Neural cell (in vitro differentiated cells): ENCODE data around the gene RAD51B. TPM values are rescaled to one million over a fixed set of nuclear protein-coding genes. Genes with fewer than 3 reads are reported as not detected.

Source experiments
- H2AFZ ChIP-seq: fragments of 200-600, 300-800 bp; sonication (generic), shearing (Covaris generic); 2 replicates; pipeline ENCODE4 v1.6.0; 2014; ENCODE audit warnings: low read depth, mild to moderate bottlenecking, antibody characterized with exemption, low read length, moderate library complexity
- H3F3A ChIP-seq: fragments of 200-600 bp; shearing (Covaris generic); 2 replicates; pipeline ENCODE4 v1.6.1; 2016; ENCODE audit warnings: mild to moderate bottlenecking, moderate library complexity, mixed read lengths, antibody characterized with exemption, low read length; ENCODE audit not compliant: insufficient read depth, poor library complexity, severe bottlenecking
- H3K27ac ChIP-seq: fragments of 200-600, 300-800 bp; sonication (generic), shearing (Covaris generic); 2 replicates; pipeline ENCODE4 v1.5.1; 2014; ENCODE audit warnings: mild to moderate bottlenecking, low read length, moderate library complexity
- H3K27me3 ChIP-seq: fragments of 300-800, 200-600 bp; sonication (generic), shearing (Covaris generic); 2 replicates; pipeline ENCODE4 v1.6.0; 2014; ENCODE audit warnings: mild to moderate bottlenecking, low read depth, low read length, moderate library complexity; ENCODE audit not compliant: insufficient read depth
- H3K36me3 ChIP-seq: fragments of 300-800, 200-600 bp; sonication (generic), shearing (Covaris generic); 2 replicates; pipeline ENCODE4 v1.5.1; 2014; ENCODE audit warnings: mild to moderate bottlenecking, antibody characterized with exemption, low read length, moderate library complexity; ENCODE audit not compliant: insufficient read depth
- H3K4me2 ChIP-seq: fragments of 300-800, 200-600 bp; sonication (generic), shearing (Covaris generic); 2 replicates; pipeline ENCODE4 v1.6.0; 2014; ENCODE audit warnings: mild to moderate bottlenecking, low read length
- H3K4me3 ChIP-seq: fragments of 300-800, 200-600 bp; sonication (generic), shearing (Covaris generic); 2 replicates; pipeline ENCODE4 v1.5.1; 2014; ENCODE audit warnings: mild to moderate bottlenecking, low read length, moderate library complexity
- H3K79me2 ChIP-seq: fragments of 200-600 bp; shearing (Covaris generic); replicated peaks from 2 replicates; pipeline ENCODE4 v1.6.0; 2014; ENCODE audit warnings: mild to moderate bottlenecking, low read length, moderate library complexity; ENCODE audit not compliant: insufficient read depth
- H3K9ac ChIP-seq: fragments of 300-800, 200-600 bp; sonication (generic), shearing (Covaris generic); 2 replicates; pipeline ENCODE4 v1.6.1; 2016; ENCODE audit warnings: mild to moderate bottlenecking, low read length, mixed read lengths
- H3K9me2 ChIP-seq: fragments of 200-600 bp; shearing (Covaris generic); 2 replicates; pipeline ENCODE4 v1.6.1; 2016; ENCODE audit warnings: mild to moderate bottlenecking, low read length, mixed read lengths; ENCODE audit not compliant: insufficient read depth
- H3K9me3 ChIP-seq: fragments of 200-600, 300-800 bp; sonication (generic), shearing (Covaris generic); 2 replicates; pipeline ENCODE4 v1.6.1; 2016; ENCODE audit warnings: mild to moderate bottlenecking, mixed run types, low read length, moderate library complexity, mixed read lengths
- H4K20me1 ChIP-seq: fragments of 200-600 bp; shearing (Covaris generic); 2 replicates; pipeline ENCODE4 v1.6.1; 2016; ENCODE audit warnings: mild to moderate bottlenecking, mixed run types; ENCODE audit not compliant: insufficient read depth
- EP300 ChIP-seq: fragments of 450-650 bp; conservative IDR thresholded peaks from 2 replicates; pipeline ENCODE4 v1.6.1; 2014; ENCODE audit warnings: antibody characterized with exemption, mild to moderate bottlenecking, moderate library complexity; ENCODE audit not compliant: poor library complexity, severe bottlenecking
- EZH2 ChIP-seq: fragments of 200-600, 300-800 bp; shearing (Covaris generic), sonication (generic); IDR thresholded peaks from 2 replicates; pipeline ENCODE4 v1.6.1; 2014; ENCODE audit warnings: antibody characterized with exemption, low read length, borderline replicate concordance, mild to moderate bottlenecking; ENCODE audit not compliant: insufficient read depth, poor library complexity, severe bottlenecking
- MXI1 ChIP-seq: fragments of 450-650 bp; conservative IDR thresholded peaks from 2 replicates; pipeline ENCODE4 v1.6.1; 2014; ENCODE audit warnings: antibody characterized with exemption, mild to moderate bottlenecking; ENCODE audit not compliant: poor library complexity, severe bottlenecking
- POLR2AphosphoS5 ChIP-seq: IDR thresholded peaks from 2 replicates; pipeline ENCODE4 v1.6.1; 2012
- RAD21 ChIP-seq: fragments of 450-650 bp; conservative IDR thresholded peaks from 2 replicates; pipeline ENCODE4 v1.6.1; 2014; ENCODE audit warnings: antibody characterized with exemption, mild to moderate bottlenecking, moderate library complexity
- REST ChIP-seq: IDR thresholded peaks from 2 replicates; pipeline ENCODE4 v1.6.1; 2012; ENCODE audit warnings: borderline replicate concordance
- SMC3 ChIP-seq: fragments of 450-650 bp; conservative IDR thresholded peaks from 2 replicates; pipeline ENCODE4 v1.6.1; 2014; ENCODE audit warnings: antibody characterized with exemption, mild to moderate bottlenecking, moderate library complexity; ENCODE audit not compliant: poor library complexity
- TAF1 ChIP-seq: IDR thresholded peaks from 2 replicates; pipeline ENCODE4 v1.6.1; 2012; ENCODE audit warnings: low read depth
- polyA plus RNA-seq: library from polyadenylated mRNA; depleted of rRNA; stranded (reverse); fragments of >200 nt; gene quantifications from 2 replicates; pipeline ENCODE4 v1.2.3, GENCODE V29; 2014
- TF ChIP-seq, protein P1 (sequence below): fragments of 450-650 bp; IDR thresholded peaks from 2 replicates; pipeline ENCODE4 v1.5.1; 2014; ENCODE audit warnings: antibody characterized with exemption, mild to moderate bottlenecking, moderate library complexity; ENCODE audit not compliant: poor library complexity, severe bottlenecking

Gene RAD51B
- polyA plus RNA-seq, 1 donor from 2014 or later, result 3.1 TPM

GRCh38 chr14:68088451-68088854 lies 268.9 kb downstream of the RAD51B start:
- H3K9me3 ChIP-seq, result no peaks in the 10 kb centered on the region
- H3K27me3 ChIP-seq, result no peaks in the 10 kb centered on the region
- H3K9ac ChIP-seq, result no peak overlapping the region
- no peaks in the 10 kb centered on the region for H3K9me2 ChIP-seq
- H3F3A ChIP-seq, result no peaks in the 10 kb centered on the region
- H3K79me2 ChIP-seq, result no peaks in the 10 kb centered on the region
- H4K20me1 ChIP-seq, result no peaks in the 10 kb centered on the region
- TF ChIP-seq EP300, result no peak
- TF ChIP-seq, protein P1, sequence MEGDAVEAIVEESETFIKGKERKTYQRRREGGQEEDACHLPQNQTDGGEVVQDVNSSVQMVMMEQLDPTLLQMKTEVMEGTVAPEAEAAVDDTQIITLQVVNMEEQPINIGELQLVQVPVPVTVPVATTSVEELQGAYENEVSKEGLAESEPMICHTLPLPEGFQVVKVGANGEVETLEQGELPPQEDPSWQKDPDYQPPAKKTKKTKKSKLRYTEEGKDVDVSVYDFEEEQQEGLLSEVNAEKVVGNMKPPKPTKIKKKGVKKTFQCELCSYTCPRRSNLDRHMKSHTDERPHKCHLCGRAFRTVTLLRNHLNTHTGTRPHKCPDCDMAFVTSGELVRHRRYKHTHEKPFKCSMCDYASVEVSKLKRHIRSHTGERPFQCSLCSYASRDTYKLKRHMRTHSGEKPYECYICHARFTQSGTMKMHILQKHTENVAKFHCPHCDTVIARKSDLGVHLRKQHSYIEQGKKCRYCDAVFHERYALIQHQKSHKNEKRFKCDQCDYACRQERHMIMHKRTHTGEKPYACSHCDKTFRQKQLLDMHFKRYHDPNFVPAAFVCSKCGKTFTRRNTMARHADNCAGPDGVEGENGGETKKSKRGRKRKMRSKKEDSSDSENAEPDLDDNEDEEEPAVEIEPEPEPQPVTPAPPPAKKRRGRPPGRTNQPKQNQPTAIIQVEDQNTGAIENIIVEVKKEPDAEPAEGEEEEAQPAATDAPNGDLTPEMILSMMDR, result no peak
- no peak for TF ChIP-seq RAD21
- TF ChIP-seq POLR2AphosphoS5, result no peak
- TF ChIP-seq EZH2, result no peak
- no peak overlapping the region for H3K27ac ChIP-seq
- no peak overlapping the region for H3K4me2 ChIP-seq
- H3K4me3 ChIP-seq, result no peak overlapping the region
- H2AFZ ChIP-seq, result no peak overlapping the region
- no peaks in the 10 kb centered on the region for H3K36me3 ChIP-seq

DNA sequence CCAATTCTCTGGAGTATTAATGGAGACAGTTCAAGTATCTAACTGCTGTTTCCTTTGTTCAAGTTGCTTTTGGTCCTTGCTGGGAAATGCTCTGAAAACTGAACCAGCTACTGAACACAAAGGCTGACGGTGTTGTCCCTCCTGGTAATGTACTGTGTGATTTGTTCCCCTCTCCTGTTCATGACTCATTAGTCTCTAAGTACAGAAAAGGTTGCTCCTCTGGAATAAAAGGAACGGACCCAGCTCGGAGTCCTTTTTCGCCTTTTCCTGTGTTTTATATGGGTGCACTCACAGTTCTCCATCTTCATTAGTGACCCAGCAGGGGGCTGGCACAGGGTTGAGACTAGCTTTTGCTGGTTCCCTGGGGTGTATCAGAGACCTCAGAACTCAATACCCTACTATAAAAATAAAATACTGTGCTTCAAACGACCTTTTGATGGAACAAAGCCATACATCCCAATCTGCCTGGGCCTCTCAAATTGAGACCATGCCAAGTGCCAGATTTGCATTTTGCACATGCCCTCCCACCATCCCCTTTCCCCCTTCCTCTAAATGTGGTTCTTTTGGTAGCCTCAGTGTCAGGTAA lies 269.7 kb downstream of the RAD51B start:
- no peaks in the 10 kb centered on the region for H4K20me1 ChIP-seq
- no peaks in the 10 kb centered on the region for H3K79me2 ChIP-seq
- no peak overlapping the region for H3K9ac ChIP-seq
- H3K9me2 ChIP-seq, result no peaks in the 10 kb centered on the region
- H2AFZ ChIP-seq, result no peak overlapping the region
- no peak overlapping the region for H3K27ac ChIP-seq
- H3K9me3 ChIP-seq, result no peaks in the 10 kb centered on the region
- no peaks in the 10 kb centered on the region for H3F3A ChIP-seq
- H3K4me3 ChIP-seq, result no peak overlapping the region
- no peak overlapping the region for H3K4me2 ChIP-seq
- H3K27me3 ChIP-seq, result no peaks in the 10 kb centered on the region
- no peaks in the 10 kb centered on the region for H3K36me3 ChIP-seq
- TF ChIP-seq REST, result no peak
- TF ChIP-seq MXI1, result no peak
- no peak for TF ChIP-seq POLR2AphosphoS5
- no peak for TF ChIP-seq SMC3

GRCh38 chr14:68094158-68094557 lies 274.6 kb downstream of the RAD51B start:
- H3K9ac ChIP-seq, result no peak overlapping the region
- no peak overlapping the region for H2AFZ ChIP-seq
- no peaks in the 10 kb centered on the region for H3F3A ChIP-seq
- H3K79me2 ChIP-seq, result no peaks in the 10 kb centered on the region
- H3K4me2 ChIP-seq, result no peak overlapping the region
- no peaks in the 10 kb centered on the region for H4K20me1 ChIP-seq
- H3K4me3 ChIP-seq, result no peak overlapping the region
- H3K9me3 ChIP-seq, result peaks cover 3% of the 10 kb centered on the region
- TF ChIP-seq EP300 (no peak), SMC3 (no peak), MXI1 (no peak), EZH2 (no peak), TAF1 (no peak), REST (no peak), RAD21 (no peak), POLR2AphosphoS5 (no peak)
- TF ChIP-seq, protein P1, result no peak
- no peaks in the 10 kb centered on the region for H3K36me3 ChIP-seq
- no peaks in the 10 kb centered on the region for H3K27me3 ChIP-seq
- H3K9me2 ChIP-seq, result no peaks in the 10 kb centered on the region
- H3K27ac ChIP-seq, result no peak overlapping the region
